GM18498 (cell line): ENCODE results near the gene TTC31.
A peak's percentile ranks its signal among the peaks of the same experiment; 100 is the strongest.

Experiments
- ATAC-seq: cut with Tn5 transposase; IDR thresholded peaks from one replicate; pipeline ENCODE4 v1.9.1; 2021; ENCODE audit warnings: mild to moderate bottlenecking, moderate library complexity; ENCODE audit not compliant: unreplicated experiment

The TTC31 gene

DNA sequence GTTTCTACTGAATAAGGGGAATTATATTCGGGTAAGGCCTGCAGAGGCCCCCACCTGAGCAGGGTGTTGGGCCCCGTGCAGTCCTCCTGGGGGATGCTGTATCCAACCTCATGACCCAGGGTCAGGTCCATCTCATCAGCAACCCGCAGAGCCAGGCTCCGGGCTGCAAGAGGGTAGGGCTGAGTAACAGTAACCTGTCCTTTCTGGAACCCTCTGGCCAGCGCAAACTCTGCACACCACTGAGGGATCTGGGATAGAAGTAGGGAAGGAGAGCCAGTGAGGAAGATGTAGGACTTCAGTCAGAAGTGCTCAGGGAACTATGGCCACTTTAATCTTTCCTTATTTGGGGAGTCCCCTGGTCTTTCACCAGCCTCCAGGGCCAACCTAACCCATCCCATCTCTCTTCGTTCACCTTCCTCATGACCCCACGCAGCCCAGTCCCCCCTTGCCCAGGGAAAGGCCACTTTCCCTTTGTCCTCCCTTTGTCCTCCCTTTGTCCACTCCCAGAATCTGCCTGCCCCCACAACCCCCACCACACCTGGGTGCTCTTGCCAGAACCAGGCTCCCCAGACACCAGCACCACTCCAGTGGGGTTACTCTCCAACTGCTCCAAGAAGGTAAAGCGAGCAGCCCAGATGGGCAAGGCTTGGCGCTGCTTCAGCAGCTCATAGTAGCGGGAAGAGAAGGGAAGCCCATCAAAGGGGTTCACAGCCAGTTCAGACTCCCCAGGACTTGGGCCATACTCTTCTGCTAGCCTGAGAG, 42.3 kb downstream of the TTC31 start:
- ATAC-seq = no peak

DNA sequence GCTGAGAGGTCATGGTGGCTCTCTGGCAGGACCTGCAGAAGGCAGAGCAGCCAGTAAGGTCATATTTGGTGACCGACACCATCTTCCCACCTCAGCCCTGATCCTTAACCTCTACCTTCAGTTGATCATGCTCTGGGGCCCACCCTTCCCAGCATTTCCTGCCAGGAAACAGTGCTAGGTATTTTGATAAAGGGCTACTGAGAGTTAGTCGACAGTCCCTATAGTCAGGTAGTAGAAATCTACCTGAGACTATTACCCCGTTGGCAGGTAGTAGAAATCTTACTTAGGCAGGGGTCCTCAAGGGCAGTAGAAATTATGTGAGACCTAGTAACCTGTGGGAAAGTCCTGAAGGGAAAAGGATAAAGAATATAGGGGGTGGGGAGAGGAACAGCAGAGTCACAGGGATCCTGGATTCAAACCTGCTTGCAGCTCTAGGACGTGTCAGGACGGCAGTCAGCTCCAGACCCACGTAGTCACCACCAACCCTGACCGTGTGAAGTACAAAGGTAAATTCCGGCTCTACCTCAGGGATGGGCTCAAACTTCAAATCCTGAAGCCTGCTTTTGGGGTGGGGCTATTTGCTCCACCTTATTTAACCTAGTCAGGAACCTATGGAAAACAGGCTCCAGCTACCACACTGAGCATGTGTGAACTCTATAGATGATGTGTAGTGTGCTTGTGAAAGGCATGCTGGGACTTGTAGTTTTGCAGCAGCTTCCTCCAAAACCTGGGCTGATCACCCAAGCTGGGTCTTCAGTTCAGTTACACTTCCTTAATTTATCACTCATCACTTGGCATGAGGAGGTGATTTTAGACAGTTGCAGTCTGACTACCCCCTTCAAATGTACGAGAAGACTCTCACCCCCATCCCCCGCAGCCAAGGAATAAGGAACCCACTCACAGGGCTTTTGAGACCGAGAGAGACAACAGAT, 43.1 kb downstream of the TTC31 start, which contains the start of gene DQX1:
Gene DQX1, minus strand, starts transcription at position 515 of the 932 bp plus-strand sequence. Its CDS starts 502 bp downstream, at position 13.
- ATAC-seq = no peak

DNA sequence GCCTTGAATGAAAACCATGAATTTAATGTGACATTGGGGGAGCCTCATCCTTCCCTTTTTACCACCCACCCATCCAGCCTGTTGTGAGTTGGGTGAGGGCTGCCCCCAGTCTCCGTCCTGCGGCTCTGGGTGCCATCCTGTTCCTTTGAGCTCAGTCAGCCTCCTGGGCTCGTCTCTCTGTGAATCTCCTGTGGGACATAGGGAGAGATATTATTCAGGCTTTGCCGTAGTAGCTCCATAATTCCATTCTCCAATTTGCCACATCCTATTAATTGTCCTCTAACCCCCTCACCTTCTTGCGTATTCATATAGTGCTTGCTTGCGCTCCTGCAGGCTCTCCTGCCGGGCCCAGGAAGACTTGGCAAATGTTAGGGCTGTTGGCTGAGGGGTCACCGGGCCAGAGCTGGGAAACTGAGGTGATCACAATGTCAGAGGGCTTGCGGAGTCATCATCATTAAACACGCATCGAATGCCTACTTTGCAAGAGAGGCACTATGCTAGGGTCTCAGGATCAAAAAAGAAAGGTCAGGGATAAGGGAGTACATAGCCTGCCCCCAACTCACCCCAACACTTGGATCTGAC, 43.9 kb downstream of the TTC31 start:
- ATAC-seq = no peak

DNA sequence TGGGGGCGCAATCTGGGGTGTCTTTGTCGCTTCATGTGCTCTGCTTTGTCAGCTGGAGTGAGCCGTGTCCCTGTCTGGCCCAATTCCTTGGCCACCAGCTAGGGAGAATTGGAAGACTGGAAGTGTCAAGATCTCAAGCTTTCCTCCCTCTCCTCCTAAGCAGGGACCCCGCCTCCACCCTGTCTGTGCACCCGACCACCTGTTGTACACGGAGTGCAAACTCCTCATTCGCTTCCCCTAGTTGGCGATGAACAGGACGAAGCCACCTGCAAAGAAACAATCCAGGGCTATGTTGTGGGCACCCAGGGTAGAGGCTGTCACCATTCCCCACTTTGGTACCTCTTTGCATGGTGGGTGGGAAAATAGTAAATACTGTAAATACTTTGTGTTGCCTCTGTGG, 44.9 kb downstream of the TTC31 start:
- no peak for ATAC-seq

DNA sequence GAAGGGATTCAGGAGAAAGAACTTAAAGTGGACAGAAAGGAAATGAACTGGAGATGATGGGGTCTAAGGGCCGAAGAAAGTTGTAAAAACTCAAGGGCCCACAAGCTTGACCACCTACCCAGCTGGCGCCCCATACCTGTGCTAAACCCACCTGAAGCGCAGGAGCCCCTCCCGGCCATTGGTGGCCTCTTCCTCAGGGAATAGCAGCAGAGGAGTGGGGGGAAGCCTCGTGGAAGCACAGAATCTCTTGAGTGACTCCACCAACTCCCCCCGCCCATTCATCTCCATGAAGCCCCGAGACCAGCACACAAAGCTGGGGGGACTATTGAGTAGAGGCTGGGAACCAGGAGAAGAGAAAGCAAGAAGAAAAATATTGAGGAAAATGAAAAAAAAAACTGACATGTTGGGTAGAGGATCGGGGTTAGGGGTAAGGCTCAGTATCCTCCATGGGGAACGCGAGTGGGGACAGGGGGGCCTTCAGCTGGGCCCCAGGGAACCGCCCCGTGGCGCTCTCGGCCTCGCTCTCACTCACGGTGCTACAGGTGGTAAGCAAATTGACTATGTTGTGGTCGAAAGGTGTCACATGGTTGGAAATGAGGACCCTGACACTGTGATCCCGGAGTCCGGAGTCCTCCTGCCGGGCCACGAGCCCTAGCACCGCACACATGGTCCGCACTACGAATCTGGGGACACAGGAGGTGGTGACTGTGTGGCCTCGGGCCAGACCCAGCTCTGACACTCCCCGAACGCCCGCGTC, 45.9 kb downstream of the TTC31 start:
- ATAC-seq = peak; percentile 8

DNA sequence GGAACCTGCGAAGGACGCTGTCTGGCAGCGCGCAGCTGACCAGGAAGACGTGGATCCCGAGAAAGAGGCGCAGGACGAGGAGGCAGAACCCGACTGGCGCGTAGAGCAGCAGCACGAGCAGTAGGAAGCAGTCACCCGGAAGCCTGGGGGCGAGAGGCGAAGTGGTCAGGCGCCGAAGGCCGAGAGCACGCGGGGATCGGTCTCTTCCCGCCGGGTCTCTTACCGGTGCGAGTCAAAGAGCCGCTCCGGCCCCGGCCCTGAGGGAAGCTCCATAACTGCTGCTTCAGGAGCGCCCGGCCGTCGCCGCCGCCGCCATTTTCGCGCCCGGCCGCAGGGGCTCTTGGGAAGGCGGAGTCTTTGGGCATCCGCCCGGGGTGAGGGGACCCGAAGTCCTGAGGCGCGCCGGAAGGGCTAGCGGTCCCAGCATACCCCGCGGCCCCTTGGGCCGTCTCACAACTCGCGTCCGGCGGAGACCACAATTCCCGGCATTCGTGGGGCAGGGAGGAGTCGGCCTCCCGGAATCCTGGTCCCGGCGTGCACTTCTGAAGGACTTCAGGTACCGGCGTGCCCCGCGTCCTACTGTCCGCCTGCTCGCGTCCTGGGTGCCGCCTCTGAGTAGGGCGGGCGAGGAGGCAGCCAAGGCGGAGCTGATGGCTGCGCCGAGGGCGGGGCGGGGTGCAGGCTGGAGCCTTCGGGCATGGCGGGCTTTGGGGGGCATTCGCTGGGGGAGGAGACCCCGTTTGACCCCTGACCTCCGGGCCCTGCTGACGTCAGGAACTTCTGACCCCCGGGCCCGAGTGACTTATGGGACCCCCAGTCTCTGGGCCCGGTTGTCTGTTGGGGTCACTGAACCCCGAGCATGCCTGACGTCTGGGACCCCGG, 46.7 kb downstream of the TTC31 start, which contains the start of the genes AUP1 and HTRA2:
Gene AUP1, minus strand, starts transcription at position 350 of the 882 bp plus-strand sequence. Its CDS starts 77 bp downstream, at position 273.
Gene HTRA2, plus strand, starts transcription at position 577 of the 882 bp plus-strand sequence. Its CDS starts 74 bp downstream, at position 651.
- ATAC-seq = peak; percentile 80

DNA sequence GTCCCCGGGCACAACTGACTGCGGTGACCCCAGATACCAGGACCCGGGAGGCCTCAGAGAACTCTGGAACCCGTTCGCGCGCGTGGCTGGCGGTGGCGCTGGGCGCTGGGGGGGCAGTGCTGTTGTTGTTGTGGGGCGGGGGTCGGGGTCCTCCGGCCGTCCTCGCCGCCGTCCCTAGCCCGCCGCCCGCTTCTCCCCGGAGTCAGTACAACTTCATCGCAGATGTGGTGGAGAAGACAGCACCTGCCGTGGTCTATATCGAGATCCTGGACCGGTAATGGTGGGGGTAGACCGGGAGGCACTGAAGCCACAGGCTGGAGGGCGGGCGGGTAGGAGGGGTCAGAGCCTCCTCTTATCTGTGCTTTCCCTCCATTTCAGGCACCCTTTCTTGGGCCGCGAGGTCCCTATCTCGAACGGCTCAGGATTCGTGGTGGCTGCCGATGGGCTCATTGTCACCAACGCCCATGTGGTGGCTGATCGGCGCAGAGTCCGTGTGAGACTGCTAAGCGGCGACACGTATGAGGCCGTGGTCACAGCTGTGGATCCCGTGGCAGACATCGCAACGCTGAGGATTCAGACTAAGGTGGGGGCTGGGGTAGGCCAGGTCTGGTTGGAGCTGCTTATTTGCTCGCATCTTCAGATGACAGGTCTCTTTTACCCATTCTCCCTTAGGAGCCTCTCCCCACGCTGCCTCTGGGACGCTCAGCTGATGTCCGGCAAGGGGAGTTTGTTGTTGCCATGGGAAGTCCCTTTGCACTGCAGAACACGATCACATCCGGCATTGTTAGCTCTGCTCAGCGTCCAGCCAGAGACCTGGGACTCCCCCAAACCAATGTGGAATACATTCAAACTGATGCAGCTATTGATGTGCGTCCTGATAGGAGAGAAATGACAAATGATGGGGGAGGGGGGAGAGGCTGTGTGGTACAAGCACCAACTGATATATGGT, 47.6 kb downstream of the TTC31 start:
- ATAC-seq = peak; percentile 31

DNA sequence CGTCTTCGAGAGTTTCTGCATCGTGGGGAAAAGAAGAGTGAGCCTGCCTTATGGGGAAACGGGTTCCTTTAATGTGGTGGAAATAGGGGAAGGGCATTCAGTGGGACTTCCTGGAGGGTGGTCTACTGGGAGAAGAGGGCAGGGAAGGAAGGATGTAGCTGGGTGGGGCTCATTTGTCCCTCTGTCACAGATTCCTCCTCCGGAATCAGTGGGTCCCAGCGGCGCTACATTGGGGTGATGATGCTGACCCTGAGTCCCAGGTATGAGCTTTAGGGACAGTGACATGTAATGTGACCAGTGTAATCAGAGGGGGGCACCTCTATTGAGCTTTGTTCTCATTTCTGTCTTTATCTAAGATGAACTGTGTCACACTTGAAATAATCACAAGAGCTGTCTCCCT, 48.8 kb downstream of the TTC31 start:
- no peak for ATAC-seq

DNA sequence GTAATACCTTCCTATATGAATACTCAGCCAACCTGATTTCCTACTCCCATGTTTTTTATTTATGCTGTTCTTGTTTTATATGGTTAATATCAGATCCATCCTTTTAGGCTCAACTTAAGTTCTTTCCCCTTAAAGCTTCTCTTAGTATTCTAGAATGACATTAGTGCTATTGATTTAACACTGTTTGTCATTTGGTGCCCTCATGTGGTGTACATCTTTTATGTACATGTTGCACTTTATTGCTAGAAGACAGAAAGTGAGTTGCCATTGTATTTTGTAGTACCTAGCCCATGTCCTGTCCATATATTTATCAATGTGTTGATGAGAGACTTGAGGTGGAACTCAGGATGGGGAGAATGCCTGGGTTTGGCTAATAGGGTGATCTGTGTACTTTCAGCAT, 49.3 kb downstream of the TTC31 start:
- ATAC-seq = no peak

DNA sequence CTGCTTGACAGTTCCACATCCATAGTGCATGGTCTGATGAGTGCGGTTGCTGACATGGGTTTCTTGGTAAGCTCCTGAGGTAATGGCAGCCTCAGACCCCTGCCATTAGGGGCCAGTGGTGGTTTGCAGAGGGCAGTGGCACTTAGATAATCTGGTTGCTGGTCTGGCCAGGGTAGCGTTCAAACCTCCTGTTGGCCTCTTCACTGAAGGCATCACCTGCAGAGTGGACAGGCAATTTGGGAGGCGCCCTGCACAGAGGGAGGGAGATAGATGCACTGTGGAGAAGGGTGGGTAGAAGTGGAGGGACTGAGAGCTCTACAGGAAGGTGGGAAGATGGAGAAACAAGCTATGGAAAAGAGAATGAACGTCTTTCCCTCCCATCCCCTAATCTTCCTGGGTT, 50.6 kb downstream of the TTC31 start:
- ATAC-seq = no peak

DNA sequence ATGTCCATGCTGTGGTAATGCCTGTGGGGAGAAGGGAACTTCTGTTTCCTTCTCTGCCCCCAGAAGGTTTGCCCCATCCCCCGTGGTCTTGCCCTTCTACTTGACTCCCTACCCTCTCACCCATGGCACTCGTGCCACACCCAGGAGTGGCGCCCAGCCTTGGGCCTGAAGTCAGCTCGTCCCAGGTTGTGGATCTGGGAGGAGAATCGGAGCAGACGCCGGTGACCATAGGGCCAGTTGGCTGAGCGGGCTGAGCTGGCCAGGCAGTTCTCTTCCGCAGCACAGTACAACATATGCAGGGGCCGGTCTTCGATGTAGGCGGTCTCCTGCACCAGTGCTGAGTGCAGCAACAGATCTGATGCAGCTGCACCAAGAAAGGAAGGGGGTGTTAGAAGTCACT, 51.5 kb downstream of the TTC31 start:
- ATAC-seq = no peak

DNA sequence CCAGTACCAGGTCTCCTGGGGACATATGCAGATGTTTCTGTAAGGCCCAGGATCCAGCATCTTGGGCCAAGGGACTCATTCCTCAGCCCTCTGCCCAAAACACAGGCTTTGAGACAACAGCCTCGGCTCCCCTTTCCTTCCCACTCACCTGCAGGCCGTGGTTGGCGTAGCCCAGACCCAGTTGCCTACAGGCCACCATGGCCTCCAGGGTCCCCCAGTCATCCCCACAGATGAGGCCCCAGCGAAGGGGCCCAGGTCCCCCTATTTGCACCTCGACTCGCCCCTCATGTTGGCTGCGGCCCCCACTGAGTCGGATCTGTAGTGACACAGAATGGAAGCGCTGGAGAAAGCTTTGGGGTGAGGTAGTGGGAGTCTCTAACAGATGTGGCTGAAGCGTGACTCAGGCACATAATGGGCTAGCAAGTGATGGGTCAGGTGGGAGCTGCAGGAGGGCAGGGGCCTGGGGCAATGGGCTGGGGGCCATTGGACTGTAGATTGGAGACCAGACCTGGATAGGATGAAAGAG, 52.6 kb downstream of the TTC31 start:
- ATAC-seq = no peak

DNA sequence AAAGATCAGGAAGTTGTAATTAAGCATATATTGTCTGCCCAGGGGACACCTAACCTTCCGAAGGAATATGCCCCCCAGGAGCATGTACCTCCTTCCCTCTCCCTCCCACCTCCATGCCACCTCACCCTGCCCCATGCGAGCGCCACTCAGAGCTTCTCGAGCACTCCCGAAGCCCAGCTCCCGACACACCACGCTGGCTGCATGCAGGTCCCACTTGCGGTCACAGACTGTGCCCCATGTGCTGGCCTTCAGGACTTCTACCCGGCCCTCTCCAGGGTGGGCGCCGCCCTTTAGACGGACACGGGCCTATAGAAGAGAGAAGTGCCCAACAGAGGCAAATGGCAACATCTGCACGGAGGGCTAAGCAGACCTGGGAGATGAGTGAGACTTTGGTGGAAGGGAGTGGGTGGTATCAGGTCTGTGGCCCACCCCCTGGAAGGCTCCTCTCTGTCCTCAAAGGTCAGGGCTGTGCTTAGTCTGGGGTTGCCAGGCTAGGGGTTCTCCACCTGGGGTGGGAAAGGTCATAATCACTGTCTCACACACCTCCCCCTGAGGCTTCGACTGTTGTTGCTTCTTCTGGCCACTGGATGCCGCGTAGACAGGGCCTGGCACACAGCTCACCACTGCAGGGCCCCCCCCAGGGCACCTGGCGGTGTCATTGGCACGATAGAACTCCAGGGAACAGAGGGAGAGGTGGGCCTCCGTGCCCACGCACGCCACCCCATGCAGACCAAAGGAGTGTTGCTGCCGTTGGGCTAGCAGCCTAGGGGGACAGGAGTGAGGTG, 53.5 kb downstream of the TTC31 start:
- no peak for ATAC-seq

DNA sequence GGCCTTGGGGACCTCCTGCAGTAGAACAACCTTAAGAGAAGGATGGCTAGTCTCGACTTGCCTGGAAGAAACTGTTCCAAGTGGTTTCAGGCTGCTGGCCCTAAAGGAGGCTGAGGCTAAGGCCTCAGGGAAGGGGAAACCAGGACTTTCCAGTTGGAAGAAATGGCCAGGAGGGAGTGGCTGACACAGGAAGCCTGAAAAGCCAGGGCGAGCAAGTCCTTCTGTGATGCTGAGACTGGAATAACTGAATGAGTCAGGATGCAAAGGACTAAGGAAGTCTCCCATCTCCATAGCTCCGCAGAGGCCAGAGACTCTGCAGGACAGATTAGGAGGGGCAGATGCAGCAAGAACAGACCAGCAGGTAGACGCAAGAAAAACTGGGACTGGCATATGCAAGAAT, 54.3 kb downstream of the TTC31 start:
- ATAC-seq = no peak

DNA sequence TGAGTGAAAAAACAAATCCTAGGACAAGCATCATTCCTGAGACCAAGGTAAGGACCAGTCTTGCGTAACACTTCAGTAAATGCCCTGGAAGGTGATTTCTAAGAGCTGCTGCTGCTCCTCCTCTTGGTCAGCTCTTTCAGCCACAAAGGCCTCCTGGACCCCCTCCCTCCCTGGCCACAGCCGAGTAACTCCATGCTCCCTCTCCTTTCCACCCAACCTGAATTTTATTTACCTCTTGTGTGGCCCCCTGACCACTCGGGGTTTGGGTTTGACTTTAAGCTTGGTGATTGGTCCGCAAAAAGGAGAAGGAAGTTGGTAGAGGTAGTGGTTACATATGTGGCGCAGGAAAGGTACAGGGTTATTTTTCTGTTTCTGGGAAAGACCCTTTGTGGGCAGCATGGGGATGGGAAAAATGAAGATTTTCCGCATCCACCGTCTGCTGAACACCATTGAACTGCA, 56.0 kb downstream of the TTC31 start:
- no peak for ATAC-seq

DNA sequence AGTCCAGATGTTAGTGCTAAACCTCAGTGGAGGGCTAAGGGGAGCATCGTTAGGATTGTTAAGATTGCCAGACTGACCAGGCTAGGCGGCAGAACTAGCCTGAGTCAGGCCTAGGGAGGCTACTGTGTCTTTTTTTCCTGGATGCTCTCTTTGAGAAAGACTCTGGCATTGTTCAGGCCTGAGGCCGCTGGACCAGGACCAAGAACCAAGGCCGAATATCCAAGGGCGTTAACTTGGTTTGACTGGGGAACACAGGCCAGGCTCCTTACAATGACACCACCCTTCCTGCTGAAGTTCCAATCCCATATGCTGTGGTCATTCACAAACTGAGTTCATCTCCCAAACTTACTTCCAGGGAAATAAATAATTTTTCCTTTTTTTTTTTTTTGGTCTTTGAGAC, 57.4 kb downstream of the TTC31 start:
- no peak for ATAC-seq

DNA sequence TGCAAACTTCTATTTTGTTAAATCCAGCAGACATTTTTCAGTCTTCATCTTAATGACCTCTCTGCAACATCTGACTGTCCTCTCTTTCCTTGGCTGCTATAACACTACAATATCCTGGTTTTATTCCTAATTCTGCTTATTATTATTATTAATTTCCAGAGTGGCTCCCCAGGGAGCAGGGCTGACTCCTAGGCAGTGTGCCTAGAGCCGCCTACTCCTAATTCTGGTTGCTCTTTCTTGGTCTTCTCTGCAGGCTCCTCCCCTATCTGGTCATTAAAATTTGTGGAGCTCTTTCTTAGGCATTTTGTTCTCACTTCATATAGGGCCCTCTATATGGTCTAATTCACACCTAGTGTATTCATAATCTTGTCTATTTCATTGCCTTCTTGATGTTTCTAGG, 60.1 kb downstream of the TTC31 start:
- no peak for ATAC-seq
